HEK293 (cell line): ENCODE data around the gene RAP1B.

Source experiments
- CTCF ChIA-PET: fragments of 350-600 bp; formaldehyde crosslinking; extraction: SDS; loops from one replicate; lab custom pipeline; 2021; ENCODE audit warnings: antibody characterized with exemption; lab: Yijun Ruan, JAX
- POLR2A ChIA-PET: fragments of 300-600 bp; formaldehyde crosslinking; extraction: SDS; loops from one replicate; lab custom pipeline; 2020; ENCODE audit warnings: antibody characterized with exemption, inconsistent platforms; lab: Yijun Ruan, JAX
- H3K27ac ChIP-seq: fragments of 200-500 bp; sonication (Bioruptor generic); 2 replicates; pipeline ENCODE4 v1.5.1; 2014; ENCODE audit warnings: low read depth, low read length, control low read depth, inconsistent platforms; ENCODE audit errors: extremely low read depth
- H3K36me3 ChIP-seq, 2 experiments: fragments of 200-500 bp in 1 of 2; sonication (Bioruptor generic) in 1 of 2; 1 replicate in 1 of 2; 2 replicates in 1 of 2; pipeline ENCODE4 v1.5.1; 2014 to 2017; ENCODE audit warnings: inconsistent platforms in 2 of 2, low read length in 2 of 2; ENCODE audit not compliant: control insufficient read depth in 2 of 2, insufficient read depth in 1 of 2
- H3K4me1 ChIP-seq: fragments of 200-500 bp; sonication (Bioruptor generic); 2 replicates; pipeline ENCODE4 v1.5.1; 2014; ENCODE audit warnings: mild to moderate bottlenecking, low read length, inconsistent platforms; ENCODE audit not compliant: control insufficient read depth, insufficient read depth
- H3K4me3 ChIP-seq: 2 replicates; pipeline ENCODE4 v1.5.1; 2011; ENCODE audit warnings: low read depth, mild to moderate bottlenecking, control low read depth, low read length, moderate library complexity
- H3K9me3 ChIP-seq: fragments of 200-500 bp; sonication (Bioruptor generic); 2 replicates; pipeline ENCODE4 v1.5.1; 2014; ENCODE audit warnings: low read depth, low read length, inconsistent platforms; ENCODE audit not compliant: control insufficient read depth, insufficient read depth
- SCRT1 ChIP-seq: fragments of 450-650 bp; formaldehyde crosslinking; IDR thresholded peaks from 2 replicates; pipeline ENCODE4 v1.5.1; 2016; ENCODE audit warnings: missing biosample characterization, missing genetic modification characterization, borderline replicate concordance
- SP7 ChIP-seq: fragments of 450-650 bp; formaldehyde crosslinking; IDR thresholded peaks from 2 replicates; pipeline ENCODE4 v1.5.1; 2016; ENCODE audit warnings: missing biosample characterization, missing genetic modification characterization
- ZFHX2 ChIP-seq: fragments of 450-650 bp; formaldehyde crosslinking; conservative IDR thresholded peaks from 2 replicates; pipeline ENCODE4 v1.5.1; 2016; ENCODE audit warnings: missing biosample characterization, missing genetic modification characterization
- ZNF146 ChIP-seq: fragments of 450-650 bp; formaldehyde crosslinking; IDR thresholded peaks from 2 replicates; pipeline ENCODE4 v1.5.1; 2016; ENCODE audit warnings: missing biosample characterization, missing genetic modification characterization
- ZNF169 ChIP-seq: fragments of 450-650 bp; formaldehyde crosslinking; IDR thresholded peaks from 2 replicates; pipeline ENCODE4 v1.5.1; 2016; ENCODE audit warnings: missing biosample characterization, missing genetic modification characterization
- ZNF184 ChIP-seq: fragments of 450-650 bp; IDR thresholded peaks from 2 replicates; pipeline ENCODE4 v1.5.1; 2018; ENCODE audit warnings: missing biosample characterization, mild to moderate bottlenecking, missing genetic modification characterization
- ZNF2 ChIP-seq: fragments of 450-650 bp; formaldehyde crosslinking; IDR thresholded peaks from 2 replicates; pipeline ENCODE4 v1.5.1; 2016; ENCODE audit warnings: missing biosample characterization, missing genetic modification characterization
- ZNF211 ChIP-seq: fragments of 450-650 bp; formaldehyde crosslinking; IDR thresholded peaks from 2 replicates; pipeline ENCODE4 v1.5.1; 2016; ENCODE audit warnings: low read depth, missing biosample characterization, missing genetic modification characterization
- ZNF23 ChIP-seq: fragments of 450-650 bp; formaldehyde crosslinking; IDR thresholded peaks from 2 replicates; pipeline ENCODE4 v1.5.1; 2016; ENCODE audit warnings: missing biosample characterization, missing genetic modification characterization, borderline replicate concordance
- ZNF248 ChIP-seq: fragments of 450-650 bp; formaldehyde crosslinking; IDR thresholded peaks from 2 replicates; pipeline ENCODE4 v1.5.1; 2017; ENCODE audit warnings: missing biosample characterization, missing genetic modification characterization
- ZNF292 ChIP-seq: fragments of 450-650 bp; formaldehyde crosslinking; IDR thresholded peaks from 2 replicates; pipeline ENCODE4 v1.5.1; 2016; ENCODE audit warnings: low read depth, missing biosample characterization, missing genetic modification characterization, borderline replicate concordance
- ZNF529 ChIP-seq: fragments of 450-650 bp; formaldehyde crosslinking; IDR thresholded peaks from 2 replicates; pipeline ENCODE4 v1.5.1; 2017; ENCODE audit warnings: missing genetic modification characterization, missing biosample characterization; ENCODE audit not compliant: insufficient replicate concordance
- ZNF558 ChIP-seq: fragments of 450-650 bp; formaldehyde crosslinking; IDR thresholded peaks from 2 replicates; pipeline ENCODE4 v1.5.1; 2016; ENCODE audit warnings: missing biosample characterization, missing genetic modification characterization
- ZNF660 ChIP-seq: fragments of 450-650 bp; IDR thresholded peaks from 2 replicates; pipeline ENCODE4 v1.5.1; 2018; ENCODE audit warnings: missing biosample characterization, mild to moderate bottlenecking, missing genetic modification characterization
- ZNF785 ChIP-seq: fragments of 450-650 bp; formaldehyde crosslinking; IDR thresholded peaks from 2 replicates; pipeline ENCODE4 v1.5.1; 2016; ENCODE audit warnings: missing biosample characterization, missing genetic modification characterization
- ZNF830 ChIP-seq: fragments of 450-650 bp; IDR thresholded peaks from 2 replicates; pipeline ENCODE4 v1.5.0; 2018; ENCODE audit warnings: missing biosample characterization, missing genetic modification characterization, low read depth, mild to moderate bottlenecking, moderate library complexity
- TF ChIP-seq, protein P1 (sequence below): fragments of 450-650 bp; formaldehyde crosslinking; IDR thresholded peaks from 2 replicates; pipeline ENCODE4 v1.5.1; 2017; ENCODE audit warnings: missing biosample characterization, missing genetic modification characterization
- TF ChIP-seq, protein P2 (sequence below): fragments of 450-650 bp; formaldehyde crosslinking; IDR thresholded peaks from 2 replicates; pipeline ENCODE4 v1.5.1; 2016; ENCODE audit warnings: missing biosample characterization, missing genetic modification characterization
- TF ChIP-seq, protein P3 (sequence below): fragments of 450-650 bp; formaldehyde crosslinking; IDR thresholded peaks from 2 replicates; pipeline ENCODE4 v1.5.1; 2016; ENCODE audit warnings: missing biosample characterization, missing genetic modification characterization

Gene RAP1B

DNA sequence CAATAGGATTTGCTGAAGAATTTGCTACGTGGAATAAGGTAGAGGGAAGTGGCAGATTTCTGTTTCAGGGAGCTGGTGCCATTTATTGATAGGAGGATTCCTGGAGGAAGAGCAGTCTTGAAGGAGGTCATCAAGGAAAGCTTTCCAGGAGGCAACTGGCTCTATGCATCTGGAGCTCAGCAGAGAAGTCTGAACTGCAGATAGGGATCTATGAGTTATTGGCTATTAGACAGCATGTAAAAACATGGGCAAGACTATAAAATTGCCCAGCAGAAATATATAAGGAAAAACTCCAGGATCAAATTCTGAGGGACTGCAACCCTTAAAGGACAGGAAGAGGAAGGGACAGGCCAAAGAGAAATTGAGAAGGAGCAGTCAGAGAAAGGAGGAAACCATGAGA is 8.9 kb upstream of the RAP1B start:
- no peaks in the 10 kb centered on the region for H3K9me3 ChIP-seq
- POLR2A ChIA-PET = no interaction called here
- no peak overlapping the region for H3K4me3 ChIP-seq
- no peak overlapping the region for H3K27ac ChIP-seq
- H3K36me3 ChIP-seq = no peaks in the 10 kb centered on the region
- TF ChIP-seq, protein P1, sequence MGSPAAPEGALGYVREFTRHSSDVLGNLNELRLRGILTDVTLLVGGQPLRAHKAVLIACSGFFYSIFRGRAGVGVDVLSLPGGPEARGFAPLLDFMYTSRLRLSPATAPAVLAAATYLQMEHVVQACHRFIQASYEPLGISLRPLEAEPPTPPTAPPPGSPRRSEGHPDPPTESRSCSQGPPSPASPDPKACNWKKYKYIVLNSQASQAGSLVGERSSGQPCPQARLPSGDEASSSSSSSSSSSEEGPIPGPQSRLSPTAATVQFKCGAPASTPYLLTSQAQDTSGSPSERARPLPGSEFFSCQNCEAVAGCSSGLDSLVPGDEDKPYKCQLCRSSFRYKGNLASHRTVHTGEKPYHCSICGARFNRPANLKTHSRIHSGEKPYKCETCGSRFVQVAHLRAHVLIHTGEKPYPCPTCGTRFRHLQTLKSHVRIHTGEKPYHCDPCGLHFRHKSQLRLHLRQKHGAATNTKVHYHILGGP (tag by site-specific recombination) = peak; percentile 41; the same call in 1 of the 2 replicates
- no peak for TF ChIP-seq ZNF830 (tag by site-specific recombination)
- CTCF ChIA-PET = interaction anchor here (0.6 to 1.1 kb wide), 2 partner anchors 15 to 267 kb away, joined by 6 read pairs; no protein-coding TSS in a partner anchor
- H3K4me1 ChIP-seq = no peaks in the 10 kb centered on the region

DNA sequence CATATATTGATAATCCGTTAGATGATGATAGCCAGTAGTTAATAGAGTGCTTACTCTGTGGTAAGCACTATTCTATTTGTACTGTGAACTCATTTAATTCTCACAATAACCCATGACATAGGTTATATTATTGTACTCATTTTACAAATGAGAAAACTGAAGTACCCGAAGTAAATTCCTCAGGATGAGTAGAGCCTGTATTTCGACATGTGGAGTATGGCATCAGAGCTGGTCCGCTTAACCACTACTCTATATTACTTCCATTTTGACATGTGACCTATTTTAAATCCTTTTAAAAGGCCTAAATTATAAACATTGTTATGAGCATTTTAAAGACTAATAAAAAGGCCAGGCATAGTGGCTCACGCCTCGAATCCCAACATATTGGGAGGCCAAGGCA is 8.0 kb upstream of the RAP1B start:
- Histone ChIP-seq H3K36me3 (no peaks in the 10 kb centered on the region), H3K27ac (no peak overlapping the region), H3K4me1 (no peaks in the 10 kb centered on the region), H3K4me3 (no peak overlapping the region), H3K9me3 (no peaks in the 10 kb centered on the region)
- CTCF ChIA-PET = no interaction called here
- no peak for TF ChIP-seq ZNF292 (tag by site-specific recombination)
- TF ChIP-seq ZNF529 (tag by site-specific recombination) = no peak
- POLR2A ChIA-PET = no interaction called here

DNA sequence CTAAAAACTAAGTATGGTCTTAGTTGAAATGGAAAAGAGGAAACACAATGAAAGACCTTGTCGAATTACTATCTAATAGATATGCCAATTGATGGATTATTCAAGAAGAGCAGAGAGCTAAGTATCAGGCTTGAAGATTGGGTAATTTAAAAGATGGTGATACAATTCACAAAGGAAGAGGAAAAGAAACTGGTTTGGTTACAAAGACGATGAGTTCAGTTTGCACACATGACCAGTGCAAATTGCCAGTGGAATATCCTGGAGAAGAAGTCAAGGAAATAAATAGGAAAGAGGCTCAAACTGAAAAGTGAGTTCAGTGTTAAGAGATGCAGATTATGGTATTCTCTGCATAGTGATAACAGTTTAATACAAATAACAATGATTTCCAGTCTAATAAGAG is 2.5 kb upstream of the RAP1B start:
- no peak for TF ChIP-seq ZNF169 (tag by site-specific recombination)

DNA sequence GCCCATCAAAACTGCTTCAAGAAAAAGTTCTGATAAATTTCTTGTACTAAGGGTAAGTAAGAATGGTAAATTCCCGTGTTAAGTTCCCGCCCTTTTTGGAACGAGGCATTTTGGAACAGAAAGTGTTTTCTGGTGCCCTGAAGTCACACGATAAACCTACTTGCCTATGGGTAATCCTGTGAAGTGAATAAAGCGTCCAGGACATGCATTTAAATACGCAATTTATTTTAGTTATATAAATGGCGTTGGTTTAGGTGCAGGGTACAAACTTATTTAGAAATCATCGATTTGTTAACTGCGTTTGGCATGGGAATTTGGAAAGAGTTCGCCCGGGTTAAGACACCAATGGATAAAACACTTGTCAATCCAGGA is 715 bp upstream of the RAP1B start:
- Histone ChIP-seq H3K27ac (peak overlapping the region; percentile 91), H3K36me3 (peaks cover 0 to 3% of the 10 kb centered on the region in 2 experiments; a peak in 1 of 3 replicates), H3K9me3 (no peaks in the 10 kb centered on the region), H3K4me3 (peak overlapping the region; percentile 66), H3K4me1 (peaks cover 10% of the 10 kb centered on the region)
- POLR2A ChIA-PET = interaction anchor here (1.0 to 1.4 kb wide), 3 partner anchors 21 to 199 kb away, joined by 3 to 5 read pairs (median 5); no protein-coding TSS in a partner anchor
- CTCF ChIA-PET = interaction anchor here (0.7 to 1.3 kb wide), 3 partner anchors 251 to 460 kb away, joined by 3 to 6 read pairs (median 5); no protein-coding TSS in a partner anchor
- TF ChIP-seq ZFHX2 (tag by site-specific recombination) (no peak), ZNF211 (tag by site-specific recombination) (no peak), ZNF660 (tag by site-specific recombination) (no peak), ZNF23 (tag by site-specific recombination) (no peak), ZNF248 (tag by site-specific recombination) (no peak), ZNF785 (tag by site-specific recombination) (no peak), ZNF184 (tag by site-specific recombination) (no peak), SCRT1 (tag by site-specific recombination) (no peak), ZNF2 (tag by site-specific recombination) (peak; percentile 92; the same call in 1 of the 2 replicates), ZNF146 (tag by site-specific recombination) (no peak), SP7 (tag by site-specific recombination) (0 out of 2 replicates have a peak, but pooled peaks have one; percentile 9), ZNF558 (tag by site-specific recombination) (no peak)
- TF ChIP-seq, protein P2, sequence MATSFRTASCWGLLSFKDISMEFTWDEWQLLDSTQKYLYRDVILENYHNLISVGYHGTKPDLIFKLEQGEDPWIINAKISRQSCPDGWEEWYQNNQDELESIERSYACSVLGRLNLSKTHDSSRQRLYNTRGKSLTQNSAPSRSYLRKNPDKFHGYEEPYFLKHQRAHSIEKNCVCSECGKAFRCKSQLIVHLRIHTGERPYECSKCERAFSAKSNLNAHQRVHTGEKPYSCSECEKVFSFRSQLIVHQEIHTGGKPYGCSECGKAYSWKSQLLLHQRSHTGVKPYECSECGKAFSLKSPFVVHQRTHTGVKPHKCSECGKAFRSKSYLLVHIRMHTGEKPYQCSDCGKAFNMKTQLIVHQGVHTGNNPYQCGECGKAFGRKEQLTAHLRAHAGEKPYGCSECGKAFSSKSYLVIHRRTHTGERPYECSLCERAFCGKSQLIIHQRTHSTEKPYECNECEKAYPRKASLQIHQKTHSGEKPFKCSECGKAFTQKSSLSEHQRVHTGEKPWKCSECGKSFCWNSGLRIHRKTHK = no peak
- TF ChIP-seq, protein P3, sequence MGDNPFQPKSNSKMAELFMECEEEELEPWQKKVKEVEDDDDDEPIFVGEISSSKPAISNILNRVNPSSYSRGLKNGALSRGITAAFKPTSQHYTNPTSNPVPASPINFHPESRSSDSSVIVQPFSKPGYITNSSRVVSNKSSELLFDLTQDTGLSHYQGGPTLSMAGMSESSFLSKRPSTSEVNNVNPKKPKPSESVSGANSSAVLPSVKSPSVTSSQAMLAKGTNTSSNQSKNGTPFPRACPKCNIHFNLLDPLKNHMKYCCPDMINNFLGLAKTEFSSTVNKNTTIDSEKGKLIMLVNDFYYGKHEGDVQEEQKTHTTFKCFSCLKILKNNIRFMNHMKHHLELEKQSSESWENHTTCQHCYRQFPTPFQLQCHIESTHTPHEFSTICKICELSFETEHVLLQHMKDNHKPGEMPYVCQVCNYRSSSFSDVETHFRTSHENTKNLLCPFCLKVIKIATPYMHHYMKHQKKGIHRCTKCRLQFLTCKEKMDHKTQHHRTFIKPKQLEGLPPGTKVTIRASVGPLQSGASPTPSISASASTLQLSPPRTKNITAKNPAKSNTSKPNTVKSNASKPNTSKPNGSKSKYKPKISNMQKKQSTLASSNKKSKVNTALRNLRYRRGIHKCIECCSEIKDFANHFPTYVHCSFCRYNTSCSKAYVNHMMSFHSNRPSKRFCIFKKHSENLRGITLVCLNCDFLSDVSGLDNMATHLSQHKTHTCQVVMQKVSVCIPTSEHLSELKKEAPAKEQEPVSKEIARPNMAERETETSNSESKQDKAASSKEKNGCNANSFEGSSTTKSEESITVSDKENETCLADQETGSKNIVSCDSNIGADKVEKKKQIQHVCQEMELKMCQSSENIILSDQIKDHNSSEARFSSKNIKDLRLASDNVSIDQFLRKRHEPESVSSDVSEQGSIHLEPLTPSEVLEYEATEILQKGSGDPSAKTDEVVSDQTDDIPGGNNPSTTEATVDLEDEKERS (tag by site-specific recombination) = no peak

More for the DNA sequence above, 2.5 kb upstream of the RAP1B start:
- Histone ChIP-seq H3K36me3 (no peaks in the 10 kb centered on the region), H3K9me3 (no peaks in the 10 kb centered on the region), H3K4me1 (peaks cover 1% of the 10 kb centered on the region; the same call in 1 of the 2 replicates), H3K4me3 (no peak overlapping the region), H3K27ac (no peak overlapping the region)
- POLR2A ChIA-PET = interaction anchor here (0.5 kb wide), 1 partner anchor 195 kb away, joined by 3 read pairs; no protein-coding TSS in a partner anchor
- CTCF ChIA-PET = interaction anchor here (1.4 kb wide), 1 partner anchor 98 kb away, joined by 3 read pairs; no protein-coding TSS in a partner anchor
